Fibroblast of villous mesenchyme (primary cell): ENCODE results near the gene FSTL4. TPM values are rescaled to one million over a fixed set of nuclear protein-coding genes. Genes with fewer than 3 reads are reported as not detected.

Experiments
- DNase-seq: peaks from one replicate; pipeline ENCODE4 v3.0.0-alpha.2; 2010; ENCODE audit warnings: low read depth
- H3K4me3 ChIP-seq: 2 replicates; pipeline ENCODE4 v1.5.1; 2011; ENCODE audit warnings: low read depth, mild to moderate bottlenecking, low read length
- total RNA-seq: library from RNA; depleted of rRNA; stranded (reverse); fragments of >200 nt; gene quantifications from 2 replicates; pipeline ENCODE4 v1.2.3, GENCODE V29; 2012
- TF ChIP-seq, protein P1 (sequence below): IDR thresholded peaks from 2 replicates; pipeline ENCODE4 v1.5.1; 2012; ENCODE audit warnings: low read depth, mild to moderate bottlenecking, low read length; ENCODE audit not compliant: insufficient read depth

Gene FSTL4
- total RNA-seq, 1 donor, result not detected

- TF ChIP-seq, protein P1, sequence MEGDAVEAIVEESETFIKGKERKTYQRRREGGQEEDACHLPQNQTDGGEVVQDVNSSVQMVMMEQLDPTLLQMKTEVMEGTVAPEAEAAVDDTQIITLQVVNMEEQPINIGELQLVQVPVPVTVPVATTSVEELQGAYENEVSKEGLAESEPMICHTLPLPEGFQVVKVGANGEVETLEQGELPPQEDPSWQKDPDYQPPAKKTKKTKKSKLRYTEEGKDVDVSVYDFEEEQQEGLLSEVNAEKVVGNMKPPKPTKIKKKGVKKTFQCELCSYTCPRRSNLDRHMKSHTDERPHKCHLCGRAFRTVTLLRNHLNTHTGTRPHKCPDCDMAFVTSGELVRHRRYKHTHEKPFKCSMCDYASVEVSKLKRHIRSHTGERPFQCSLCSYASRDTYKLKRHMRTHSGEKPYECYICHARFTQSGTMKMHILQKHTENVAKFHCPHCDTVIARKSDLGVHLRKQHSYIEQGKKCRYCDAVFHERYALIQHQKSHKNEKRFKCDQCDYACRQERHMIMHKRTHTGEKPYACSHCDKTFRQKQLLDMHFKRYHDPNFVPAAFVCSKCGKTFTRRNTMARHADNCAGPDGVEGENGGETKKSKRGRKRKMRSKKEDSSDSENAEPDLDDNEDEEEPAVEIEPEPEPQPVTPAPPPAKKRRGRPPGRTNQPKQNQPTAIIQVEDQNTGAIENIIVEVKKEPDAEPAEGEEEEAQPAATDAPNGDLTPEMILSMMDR, result no peak
- no peak for DNase-seq
- no peak overlapping the region for H3K4me3 ChIP-seq
Measured at GRCh38 chr5:133334796-133335639, 277.3 kb downstream of the FSTL4 start.

- DNase-seq, result no peak
- TF ChIP-seq, protein P1, result no peak
- H3K4me3 ChIP-seq, result no peak overlapping the region
Measured at GRCh38 chr5:133333326-133334150, 278.8 kb downstream of the FSTL4 start.

- TF ChIP-seq, protein P1, result no peak
- DNase-seq, result no peak
- no peak overlapping the region for H3K4me3 ChIP-seq
Measured at GRCh38 chr5:133332439-133333024, 279.8 kb downstream of the FSTL4 start.

DNA sequence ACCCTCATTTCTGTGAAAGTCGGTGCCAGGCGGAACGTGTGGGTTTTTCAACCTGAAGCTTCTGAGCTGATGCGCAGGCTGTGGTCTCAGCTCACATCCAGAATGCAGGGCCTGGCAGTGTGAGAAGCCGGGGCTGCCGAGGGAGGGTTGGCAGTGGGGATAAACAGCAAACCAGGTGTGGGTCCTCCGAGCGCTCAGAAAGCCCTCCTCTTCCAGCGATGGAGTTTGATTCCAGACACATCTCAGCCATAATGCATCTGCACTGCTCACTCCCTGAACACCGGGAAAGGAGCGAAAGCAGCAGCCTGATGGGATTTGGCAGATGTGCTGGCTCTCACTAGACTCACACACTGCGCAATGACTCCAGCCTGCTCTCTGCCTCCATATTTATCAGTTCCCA lies 280.4 kb downstream of the FSTL4 start:
- no peak overlapping the region for H3K4me3 ChIP-seq
- TF ChIP-seq, protein P1, result no peak
- DNase-seq, result no peak

GRCh38 chr5:133330956-133331355 lies 281.4 kb downstream of the FSTL4 start:
- DNase-seq, result no peak
- H3K4me3 ChIP-seq, result no peak overlapping the region
- TF ChIP-seq, protein P1, result no peak

GRCh38 chr5:133328800-133329199 lies 283.5 kb downstream of the FSTL4 start:
- DNase-seq, result no peak
- no peak overlapping the region for H3K4me3 ChIP-seq
- TF ChIP-seq, protein P1, result no peak
